ENCODE measurements around the gene MMP2. TPM values are rescaled to one million over a fixed set of nuclear protein-coding genes. Genes with fewer than 3 reads are reported as not detected.
A peak's percentile ranks its signal among the peaks of the same experiment; 100 is the strongest.

The MMP2 gene
- 143 and 147 TPM in 2 replicates for total RNA-seq (2014; rRNA removed; shearing (Covaris generic))

- DNase-seq (ENCODE audit: low read depth), result peak; percentile 78
Observed at GRCh38 chr16:55478827-55479429, at the start of gene MMP2. Gene MMP2, plus strand, starts transcription at chr16:55479198. Its CDS starts 282 bp downstream, at chr16:55479480.

GRCh38 chr16:55433030-55433429 lies 46.0 kb upstream of the MMP2 start:
- DNase-seq (ENCODE audit: low read depth), result no peak

GRCh38 chr16:55433535-55433934 lies 45.5 kb upstream of the MMP2 start:
- DNase-seq (ENCODE audit: low read depth), result no peak

DNA sequence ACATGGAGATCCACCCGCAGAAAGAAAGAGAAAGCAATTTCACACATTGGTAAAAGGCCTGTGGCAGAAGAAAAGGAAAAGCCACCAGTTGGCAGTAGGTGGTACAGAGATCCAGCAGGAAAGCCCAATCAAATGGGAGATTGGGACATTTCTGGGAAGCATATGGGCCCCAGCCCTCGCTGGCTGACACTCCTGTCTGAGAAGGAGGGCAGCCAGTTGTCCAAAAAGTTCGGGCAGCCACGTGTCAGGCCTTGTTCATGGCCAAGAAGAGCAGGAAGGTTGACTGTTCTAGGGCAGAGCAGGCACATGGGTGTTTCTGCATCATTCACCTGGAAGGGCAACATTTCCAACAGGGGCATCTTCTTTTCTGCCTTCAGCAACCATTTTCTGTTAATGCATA lies 45.0 kb upstream of the MMP2 start:
- DNase-seq (ENCODE audit: low read depth), result no peak

DNA sequence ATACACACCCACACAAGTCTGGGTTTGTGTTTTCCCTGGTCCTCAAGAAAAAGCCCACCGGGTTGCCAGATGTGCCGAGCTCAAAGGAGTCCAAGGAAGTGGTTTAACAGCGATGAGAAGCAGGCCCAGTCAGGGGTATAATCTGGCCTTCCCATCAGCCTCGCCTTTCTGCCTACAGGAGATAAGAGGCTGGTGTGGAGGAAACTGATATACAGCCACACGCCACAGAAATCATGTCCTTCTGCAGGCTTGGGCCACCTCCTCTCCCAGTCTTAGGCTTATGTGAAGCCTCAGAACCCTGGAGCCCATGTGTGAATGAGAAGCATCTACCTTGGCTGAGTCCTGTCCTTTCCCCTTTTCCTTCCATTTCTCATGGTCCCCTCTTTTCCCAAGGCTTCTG lies 43.6 kb upstream of the MMP2 start:
- DNase-seq (ENCODE audit: low read depth), result no peak

- no peak for DNase-seq (ENCODE audit: low read depth)
Observed at GRCh38 chr16:55436587-55436986, 42.4 kb upstream of the MMP2 start.

DNA sequence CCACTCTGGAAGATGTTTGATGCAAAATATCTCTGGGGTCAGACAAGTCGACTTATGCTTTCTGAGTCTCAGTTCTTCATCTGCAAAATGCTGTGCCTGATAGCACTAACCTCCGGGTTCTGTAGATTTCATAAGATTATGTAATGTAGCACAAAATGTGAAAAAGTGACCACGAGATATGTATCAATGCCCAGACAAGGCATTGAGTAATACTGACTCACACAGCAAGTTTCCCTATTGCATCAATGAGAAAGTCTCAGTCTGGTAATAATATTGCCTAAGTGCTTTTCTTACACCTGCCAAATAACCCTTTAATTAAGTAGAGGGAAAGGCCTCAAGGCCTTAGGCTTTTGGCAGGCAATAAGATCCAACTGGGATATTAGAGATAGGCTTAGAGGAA lies 41.4 kb upstream of the MMP2 start:
- peak; percentile 14 for DNase-seq (ENCODE audit: low read depth)

DNA sequence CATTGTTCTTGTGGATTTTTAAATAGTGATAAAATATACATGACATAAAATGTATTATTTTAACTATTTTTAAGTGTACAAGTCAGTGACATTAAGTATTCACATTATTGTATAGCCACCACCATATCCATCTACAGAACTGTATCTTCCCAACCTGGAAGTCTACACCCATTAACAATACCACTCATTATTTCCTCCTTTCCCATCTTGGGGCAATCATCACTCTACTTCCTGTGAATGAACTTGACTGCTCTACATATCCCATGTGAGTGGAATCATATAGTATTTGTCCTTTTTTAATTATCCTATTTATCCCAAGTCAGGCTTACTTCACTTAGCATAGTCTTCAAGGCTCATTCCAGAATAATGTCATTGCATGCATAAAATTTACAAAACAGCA lies 40.7 kb upstream of the MMP2 start:
- no peak for DNase-seq (ENCODE audit: low read depth)

- DNase-seq (ENCODE audit: low read depth), result no peak
Observed at GRCh38 chr16:55439101-55439690, 39.8 kb upstream of the MMP2 start.

GRCh38 chr16:55443434-55444346 lies 35.3 kb upstream of the MMP2 start:
- no peak for DNase-seq (ENCODE audit: low read depth)

DNA sequence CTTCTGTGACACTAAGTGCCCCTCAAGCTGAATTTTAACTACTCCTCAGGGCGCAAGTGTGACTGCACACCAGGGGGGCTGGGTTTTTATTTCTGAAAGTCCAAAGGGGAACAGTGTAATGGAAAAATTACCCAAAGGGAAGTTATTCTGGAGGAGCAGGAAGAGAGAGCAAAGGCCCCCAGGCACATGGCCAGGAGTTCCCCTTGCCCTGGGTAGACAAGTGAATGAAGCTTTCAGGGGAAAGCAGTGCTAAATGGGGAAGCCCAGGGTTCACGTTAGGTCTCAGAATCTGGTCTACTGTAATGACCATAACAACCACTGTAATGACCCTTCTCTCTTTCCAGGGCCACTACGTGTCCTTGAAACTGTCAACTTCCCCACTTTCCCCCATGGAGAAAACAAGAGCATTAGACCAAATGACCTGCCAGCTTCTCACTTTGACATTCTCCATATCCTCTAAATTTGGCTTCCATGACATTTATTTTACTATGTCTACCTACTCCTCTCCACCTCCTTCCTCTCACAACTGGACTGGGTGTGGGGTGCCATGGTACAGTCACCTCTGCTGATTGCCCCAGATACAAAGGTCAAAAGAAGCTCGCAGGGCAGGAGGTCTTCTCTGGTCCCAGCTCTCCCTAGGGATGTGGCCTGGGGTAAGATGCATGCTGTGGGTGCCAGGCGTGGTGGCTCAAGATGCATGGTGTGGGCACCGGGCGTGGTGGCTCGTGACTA lies 34.1 kb upstream of the MMP2 start:
- no peak for DNase-seq (ENCODE audit: low read depth)

GRCh38 chr16:55447231-55447630 lies 31.8 kb upstream of the MMP2 start:
- no peak for DNase-seq (ENCODE audit: low read depth)

GRCh38 chr16:55452996-55453395 lies 26.0 kb upstream of the MMP2 start:
- DNase-seq (ENCODE audit: low read depth), result no peak

GRCh38 chr16:55453909-55454308 lies 25.1 kb upstream of the MMP2 start:
- no peak for DNase-seq (ENCODE audit: low read depth)

GRCh38 chr16:55454861-55455260 lies 24.1 kb upstream of the MMP2 start:
- DNase-seq (ENCODE audit: low read depth), result no peak

GRCh38 chr16:55462241-55462640 lies 16.8 kb upstream of the MMP2 start:
- no peak for DNase-seq (ENCODE audit: low read depth)

GRCh38 chr16:55464375-55464774 lies 14.6 kb upstream of the MMP2 start:
- no peak for DNase-seq (ENCODE audit: low read depth)

- DNase-seq (ENCODE audit: low read depth), result peak; percentile 83
Observed at GRCh38 chr16:55465077-55465896, 13.7 kb upstream of the MMP2 start.

DNA sequence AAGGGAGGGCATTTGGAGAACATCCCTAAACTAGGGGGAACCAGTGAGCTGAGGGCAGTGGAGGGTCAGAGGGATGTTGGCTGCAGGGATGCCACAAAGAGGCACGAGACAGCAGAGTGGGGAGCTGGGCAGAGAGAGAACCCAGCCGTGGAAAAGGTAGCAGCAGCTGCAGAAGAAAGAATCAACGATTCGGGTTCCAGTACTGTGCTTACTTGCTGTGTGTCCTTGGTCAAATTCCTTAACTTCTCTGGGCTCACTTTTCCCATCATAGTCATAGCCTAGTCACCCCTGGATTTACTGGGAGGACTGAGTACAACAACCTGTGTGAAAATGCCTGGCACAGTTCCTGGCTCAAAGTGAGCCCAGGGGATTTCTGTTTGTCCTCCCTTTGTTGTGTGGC lies 12.8 kb upstream of the MMP2 start:
- DNase-seq (ENCODE audit: low read depth), result no peak

DNA sequence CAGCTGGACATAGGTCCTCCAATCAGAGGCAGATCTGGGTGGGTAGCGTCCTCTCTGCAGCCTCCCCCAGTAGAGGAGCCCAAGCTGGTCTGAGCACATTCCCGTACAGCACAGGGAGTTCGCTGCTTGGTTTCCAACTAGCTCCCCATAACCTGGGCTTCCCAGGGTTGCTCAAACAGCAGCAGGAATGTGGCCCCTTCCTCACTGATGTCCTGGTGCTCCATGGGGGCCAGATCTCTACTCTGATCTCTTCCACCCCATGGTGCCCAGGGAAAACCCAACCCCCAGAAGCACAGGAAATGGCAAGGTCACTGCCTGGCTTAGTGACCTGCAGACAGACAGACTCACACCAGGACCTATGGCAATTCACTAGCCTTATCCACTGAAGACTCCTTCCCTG lies 11.1 kb upstream of the MMP2 start:
- DNase-seq (ENCODE audit: low read depth), result no peak

GRCh38 chr16:55468352-55468990 lies 10.5 kb upstream of the MMP2 start:
- no peak for DNase-seq (ENCODE audit: low read depth)

Data from Daoy (cell line).